CD14-positive monocyte (primary cell): Measurements from ENCODE around the gene CHD2. TPM values are rescaled to one million over a fixed set of nuclear protein-coding genes. Genes with fewer than 3 reads are reported as not detected.

Experiments used
- DNase-seq, 3 donors: peaks; one replicate each; pipeline ENCODE4 v3.0.0-alpha.2; 2011 to 2022
- H2AFZ ChIP-seq: 2 replicates; pipeline ENCODE4 v1.6.0; 2012; ENCODE audit warnings: mild to moderate bottlenecking, low read depth, low read length, inconsistent platforms; ENCODE audit not compliant: insufficient read depth, poor library complexity, severe bottlenecking
- H3K27ac ChIP-seq, 2 donors: 1 replicate in 1 of 2; 2 replicates in 1 of 2; pipeline ENCODE4 v1.5.1; 2012 to 2013; ENCODE audit warnings: low read length in 2 of 2, control low read depth in 1 of 2, inconsistent platforms in 1 of 2, low read depth in 1 of 2, mild to moderate bottlenecking in 1 of 2
- H3K27me3 ChIP-seq, 2 donors: one replicate each; pipeline versions ENCODE4 v1.6.0 to v1.6.1; 2011 to 2013; ENCODE audit warnings: low read length in 2 of 2; ENCODE audit not compliant: control insufficient read depth in 2 of 2, insufficient read depth in 2 of 2
- H3K36me3 ChIP-seq, 2 donors: replicated peaks in 1 of 2; 1 replicate in 1 of 2; 2 replicates in 1 of 2; pipeline versions ENCODE4 v1.5.1 to v1.6.1; 2012 to 2013; ENCODE audit warnings: low read length in 2 of 2, control low read depth in 1 of 2, inconsistent platforms in 1 of 2, mild to moderate bottlenecking in 1 of 2; ENCODE audit not compliant: insufficient read depth in 2 of 2, control insufficient read depth in 1 of 2
- H3K4me1 ChIP-seq, 2 donors: 1 replicate in 1 of 2; 2 replicates in 1 of 2; pipeline versions ENCODE4 v1.5.1 to v1.6.1; 2012 to 2013; ENCODE audit warnings: low read length in 2 of 2, control low read depth in 1 of 2, inconsistent platforms in 1 of 2, mild to moderate bottlenecking in 1 of 2, moderate library complexity in 1 of 2; ENCODE audit not compliant: insufficient read depth in 2 of 2, control insufficient read depth in 1 of 2
- H3K4me2 ChIP-seq: replicated peaks from 2 replicates; pipeline ENCODE3; 2012; ENCODE audit warnings: low read length, moderate library complexity, mild to moderate bottlenecking; ENCODE audit not compliant: poor library complexity, severe bottlenecking; ENCODE audit errors: extremely low read depth
- H3K4me3 ChIP-seq, 3 experiments: fragments of 200-600 bp in 1 of 3; sonication (generic) in 1 of 3; replicated peaks in 1 of 3; 1 replicate in 2 of 3; 2 replicates in 1 of 3; pipeline ENCODE4 v1.5.1; 2011 to 2013; ENCODE audit warnings: low read length in 3 of 3, mild to moderate bottlenecking in 3 of 3, control low read depth in 2 of 3, low read depth in 2 of 3, inconsistent platforms in 1 of 3, moderate library complexity in 1 of 3
- H3K79me2 ChIP-seq: 2 replicates; pipeline ENCODE4 v1.6.0; 2012; ENCODE audit warnings: mild to moderate bottlenecking, control low read depth, inconsistent platforms, low read length, moderate library complexity; ENCODE audit not compliant: insufficient read depth
- H3K9ac ChIP-seq: 2 replicates; pipeline ENCODE4 v1.6.0; 2017; ENCODE audit warnings: low read length, mild to moderate bottlenecking; ENCODE audit not compliant: insufficient read depth, poor library complexity, severe bottlenecking
- H3K9me3 ChIP-seq, 2 donors: replicated peaks in 1 of 2; 1 replicate in 1 of 2; 2 replicates in 1 of 2; pipeline versions ENCODE4 v1.5.1 to v1.6.1; 2012 to 2013; ENCODE audit warnings: low read length in 2 of 2, control low read depth in 1 of 2; ENCODE audit not compliant: control insufficient read depth in 1 of 2, insufficient read depth in 1 of 2
- H4K20me1 ChIP-seq: 2 replicates; pipeline ENCODE4 v1.6.0; 2012; ENCODE audit warnings: mild to moderate bottlenecking, low read length, control low read depth, moderate library complexity; ENCODE audit not compliant: insufficient read depth
- H3K27ac Mint-ChIP-seq, 7 donors: one replicate each; pipeline ENCODE4 v1.8.0; 2020; ENCODE audit warnings: mild to moderate bottlenecking in 7 of 7, mixed read lengths in 7 of 7, moderate library complexity in 6 of 7, inconsistent platforms in 2 of 7
- H3K27me3 Mint-ChIP-seq, 3 donors: one replicate each; pipeline ENCODE4 v1.8.0; 2021 to 2022; ENCODE audit warnings: low read depth in 3 of 3, mild to moderate bottlenecking in 3 of 3, mixed read lengths in 3 of 3, moderate library complexity in 3 of 3, inconsistent platforms in 1 of 3
- H3K36me3 Mint-ChIP-seq, 2 donors: one replicate each; pipeline ENCODE4 v1.8.0; 2020; ENCODE audit warnings: mixed read lengths in 2 of 2, inconsistent platforms in 1 of 2, mild to moderate bottlenecking in 1 of 2
- H3K4me1 Mint-ChIP-seq: one replicate; pipeline ENCODE4 v1.8.0; 2020; ENCODE audit warnings: mild to moderate bottlenecking, mixed read lengths
- H3K4me3 Mint-ChIP-seq, 2 donors: one replicate each; pipeline ENCODE4 v1.8.0; 2020; ENCODE audit warnings: mild to moderate bottlenecking in 2 of 2, mixed read lengths in 2 of 2, moderate library complexity in 1 of 2
- H3K9me3 Mint-ChIP-seq, 7 donors: one replicate each; pipeline ENCODE4 v1.8.0; 2020 to 2022; ENCODE audit warnings: mixed read lengths in 7 of 7, mild to moderate bottlenecking in 6 of 7, moderate library complexity in 6 of 7, inconsistent platforms in 2 of 7
- CTCF ChIP-seq: fragments of 200-600 bp; IDR thresholded peaks from one replicate; pipeline ENCODE4 v1.8.0; 2022; ENCODE audit warnings: antibody characterized with exemption, mild to moderate bottlenecking
- WGBS: methylation state at CpG from one replicate; pipeline ENCODE4 v1.1.5; 2013; ENCODE audit warnings: missing lambda C conversion rate; ENCODE audit not compliant: insufficient coverage; 5-methylcytosine and 5-hydroxymethylcytosine counted together
- intact Hi-C, 2 donors: fragments of 100-400 bp; cut with micrococcal nuclease; formaldehyde crosslinking; loops; one replicate each; pipeline versions ENCODE4 v1.15.0 to v1.15.1; 2023
- polyA plus RNA-seq, 3 donors: library from polyadenylated mRNA; depleted of rRNA in 1 of 3; unstranded in 2 of 3; stranded (reverse) in 1 of 3; fragments of 300-500 nt in 2 of 3; fragments of >200 nt in 1 of 3; fragmentation: Illumina TruSeq in 2 of 3; gene quantifications; 1 replicate in 2 of 3; 2 replicates in 1 of 3; pipeline ENCODE4 v1.2.3, GENCODE V29; 2012 to 2021

Gene CHD2
- polyA plus RNA-seq, 3 donors = 9.6 to 61.2 (median 11.4) TPM

GRCh38 chr15:93001881-93002280 lies 101.8 kb downstream of the CHD2 start:
- H3K4me1 ChIP-seq = no peaks in the 10 kb centered on the region
- H3K4me2 ChIP-seq = no peak overlapping the region
- intact Hi-C loops = loop anchor here in 1 of 2 donors (10.0 kb wide), 1 partner anchor 47 kb away; no protein-coding TSS in a partner anchor
- TF ChIP-seq CTCF = no peak
- H3K27me3 Mint-ChIP-seq = peaks cover 0 to 2% (median 0%) of the 10 kb centered on the region in 3 donors
- H3K9me3 Mint-ChIP-seq = no peaks in the 10 kb centered on the region
- peaks cover 90 to 100% of the 10 kb centered on the region in 2 donors for H3K36me3 ChIP-seq
- H3K4me1 Mint-ChIP-seq = no peaks in the 10 kb centered on the region
- peaks cover 93 to 97% of the 10 kb centered on the region in 2 donors for H3K36me3 Mint-ChIP-seq
- no peak overlapping the region for H3K4me3 ChIP-seq
- DNase-seq = no peak
- no peaks in the 10 kb centered on the region for H3K9me3 ChIP-seq
- no peak overlapping the region for H3K9ac ChIP-seq
- WGBS = no CpG with 5 or more reads among the region's 2 CpGs
- peak overlapping the region in 1 of 7 donors; percentile 9 for H3K27ac Mint-ChIP-seq
- H2AFZ ChIP-seq = no peak overlapping the region
- peaks cover 23% of the 10 kb centered on the region for H4K20me1 ChIP-seq
- H3K27ac ChIP-seq = no peak overlapping the region
- H3K27me3 ChIP-seq = no peaks in the 10 kb centered on the region
- H3K4me3 Mint-ChIP-seq = no peak overlapping the region
- H3K79me2 ChIP-seq = peaks cover 4% of the 10 kb centered on the region

- H3K4me3 ChIP-seq = no peak overlapping the region
- TF ChIP-seq CTCF = no peak
- H3K4me3 Mint-ChIP-seq = no peak overlapping the region
- H3K9me3 Mint-ChIP-seq = no peaks in the 10 kb centered on the region
- H2AFZ ChIP-seq = no peak overlapping the region
- H3K79me2 ChIP-seq = peaks cover 4% of the 10 kb centered on the region
- no peak for DNase-seq
- intact Hi-C loops = loop anchor here (5.0 to 10.0 kb wide), 2 partner anchors 38 to 50 kb away; no protein-coding TSS in a partner anchor
- no peak overlapping the region for H3K9ac ChIP-seq
- H3K27me3 Mint-ChIP-seq = no peaks in the 10 kb centered on the region
- H3K4me1 Mint-ChIP-seq = no peaks in the 10 kb centered on the region
- no peaks in the 10 kb centered on the region for H3K9me3 ChIP-seq
- H3K27me3 ChIP-seq = no peaks in the 10 kb centered on the region
- peak overlapping the region in 1 of 2 donors; percentile 28 for H3K27ac ChIP-seq
- WGBS = 100% methylated on average over 1 of the region's 4 CpGs
- no peak overlapping the region for H3K4me2 ChIP-seq
- H3K36me3 Mint-ChIP-seq = peaks cover 92% of the 10 kb centered on the region in 2 donors
- peaks cover 90 to 100% of the 10 kb centered on the region in 2 donors for H3K36me3 ChIP-seq
- H3K4me1 ChIP-seq = no peaks in the 10 kb centered on the region
- H4K20me1 ChIP-seq = peaks cover 42% of the 10 kb centered on the region
- peak overlapping the region in 3 of 7 donors; percentile 13 to 78 (median 43) for H3K27ac Mint-ChIP-seq
Observed at GRCh38 chr15:93005133-93005532, 105.0 kb downstream of the CHD2 start.
